Activated naive CD8-positive, alpha-beta T cell (primary cell): ENCODE results near the gene BEND7.

Experiments
- H3K27ac Mint-ChIP-seq: one replicate; pipeline ENCODE4 v1.8.0; 2021; ENCODE audit warnings: mixed read lengths
- H3K27me3 Mint-ChIP-seq: one replicate; pipeline ENCODE4 v1.8.0; 2021; ENCODE audit warnings: mixed read lengths
- H3K36me3 Mint-ChIP-seq: one replicate; pipeline ENCODE4 v1.8.0; 2021; ENCODE audit warnings: mixed read lengths
- H3K4me1 Mint-ChIP-seq: one replicate; pipeline ENCODE4 v1.8.0; 2021; ENCODE audit warnings: low read depth, mixed read lengths
- H3K4me3 Mint-ChIP-seq: one replicate; pipeline ENCODE4 v1.8.0; 2021; ENCODE audit warnings: mild to moderate bottlenecking, mixed read lengths
- H3K9me3 Mint-ChIP-seq: one replicate; pipeline ENCODE4 v1.8.0; 2021; ENCODE audit warnings: low read depth, mixed read lengths

The BEND7 gene

GRCh38 chr10:13475124-13475523 is 53.7 kb downstream of the BEND7 start:
- Mint-ChIP-seq H3K9me3 (no peaks in the 10 kb centered on the region), H3K4me3 (no peak overlapping the region), H3K36me3 (no peaks in the 10 kb centered on the region), H3K27ac (no peak overlapping the region), H3K27me3 (peaks cover 3% of the 10 kb centered on the region), H3K4me1 (no peaks in the 10 kb centered on the region)

GRCh38 chr10:13473986-13474385 is 54.8 kb downstream of the BEND7 start:
- H3K27me3 Mint-ChIP-seq: peaks cover 1% of the 10 kb centered on the region
- no peaks in the 10 kb centered on the region for H3K4me1 Mint-ChIP-seq
- no peak overlapping the region for H3K27ac Mint-ChIP-seq
- H3K4me3 Mint-ChIP-seq: no peak overlapping the region
- H3K9me3 Mint-ChIP-seq: no peaks in the 10 kb centered on the region
- H3K36me3 Mint-ChIP-seq: no peaks in the 10 kb centered on the region

GRCh38 chr10:13472359-13472758 is 56.5 kb downstream of the BEND7 start:
- Mint-ChIP-seq H3K27ac (no peak overlapping the region), H3K9me3 (no peaks in the 10 kb centered on the region), H3K27me3 (no peaks in the 10 kb centered on the region), H3K36me3 (no peaks in the 10 kb centered on the region), H3K4me3 (no peak overlapping the region), H3K4me1 (no peaks in the 10 kb centered on the region)

- no peaks in the 10 kb centered on the region for H3K4me1 Mint-ChIP-seq
- H3K9me3 Mint-ChIP-seq: no peaks in the 10 kb centered on the region
- H3K27me3 Mint-ChIP-seq: no peaks in the 10 kb centered on the region
- H3K4me3 Mint-ChIP-seq: no peak overlapping the region
- H3K36me3 Mint-ChIP-seq: no peaks in the 10 kb centered on the region
- H3K27ac Mint-ChIP-seq: no peak overlapping the region
These were observed 58.5 kb downstream of the BEND7 start for GRCh38 chr10:13470270-13470669.

- Mint-ChIP-seq H3K4me3 (no peak overlapping the region), H3K4me1 (no peaks in the 10 kb centered on the region), H3K36me3 (no peaks in the 10 kb centered on the region), H3K27me3 (peaks cover 4% of the 10 kb centered on the region), H3K9me3 (peaks cover 6% of the 10 kb centered on the region), H3K27ac (no peak overlapping the region)
These were observed 66.3 kb downstream of the BEND7 start for GRCh38 chr10:13462551-13462950.

- Mint-ChIP-seq H3K27ac (no peak overlapping the region), H3K4me1 (peaks cover 6% of the 10 kb centered on the region), H3K4me3 (no peak overlapping the region), H3K36me3 (no peaks in the 10 kb centered on the region), H3K27me3 (peaks cover 15% of the 10 kb centered on the region), H3K9me3 (peaks cover 6% of the 10 kb centered on the region)
These were observed 70.2 kb downstream of the BEND7 start for GRCh38 chr10:13458687-13459012.

GRCh38 chr10:13457958-13458686 is 70.7 kb downstream of the BEND7 start:
- H3K36me3 Mint-ChIP-seq: no peaks in the 10 kb centered on the region
- H3K9me3 Mint-ChIP-seq: peaks cover 6% of the 10 kb centered on the region
- H3K27me3 Mint-ChIP-seq: peaks cover 15% of the 10 kb centered on the region
- no peak overlapping the region for H3K27ac Mint-ChIP-seq
- no peak overlapping the region for H3K4me3 Mint-ChIP-seq
- peaks cover 7% of the 10 kb centered on the region for H3K4me1 Mint-ChIP-seq

- Mint-ChIP-seq H3K36me3 (no peaks in the 10 kb centered on the region), H3K4me3 (no peak overlapping the region), H3K27ac (no peak overlapping the region), H3K4me1 (peaks cover 7% of the 10 kb centered on the region), H3K9me3 (no peaks in the 10 kb centered on the region), H3K27me3 (peaks cover 16% of the 10 kb centered on the region)
These were observed 74.9 kb downstream of the BEND7 start for GRCh38 chr10:13453896-13454295.

GRCh38 chr10:13450069-13450468 is 78.7 kb downstream of the BEND7 start:
- Mint-ChIP-seq H3K4me1 (peaks cover 7% of the 10 kb centered on the region), H3K9me3 (no peaks in the 10 kb centered on the region), H3K36me3 (no peaks in the 10 kb centered on the region), H3K4me3 (no peak overlapping the region), H3K27me3 (peaks cover 11% of the 10 kb centered on the region), H3K27ac (no peak overlapping the region)

GRCh38 chr10:13449296-13449695 is 79.5 kb downstream of the BEND7 start:
- H3K27ac Mint-ChIP-seq: no peak overlapping the region

GRCh38 chr10:13448216-13448615 is 80.6 kb downstream of the BEND7 start:
- Mint-ChIP-seq H3K9me3 (no peaks in the 10 kb centered on the region), H3K36me3 (no peaks in the 10 kb centered on the region), H3K4me1 (no peaks in the 10 kb centered on the region), H3K4me3 (no peak overlapping the region), H3K27me3 (peaks cover 6% of the 10 kb centered on the region), H3K27ac (no peak overlapping the region)

More at GRCh38 chr10:13449296-13449695, 79.5 kb downstream of the BEND7 start:
- Mint-ChIP-seq H3K4me3 (no peak overlapping the region), H3K27me3 (peaks cover 9% of the 10 kb centered on the region), H3K36me3 (no peaks in the 10 kb centered on the region), H3K4me1 (peaks cover 7% of the 10 kb centered on the region), H3K9me3 (no peaks in the 10 kb centered on the region)

GRCh38 chr10:13445656-13446400 is 83.0 kb downstream of the BEND7 start:
- no peaks in the 10 kb centered on the region for H3K9me3 Mint-ChIP-seq
- no peak overlapping the region for H3K27ac Mint-ChIP-seq
- peaks cover 18% of the 10 kb centered on the region for H3K27me3 Mint-ChIP-seq
- H3K4me1 Mint-ChIP-seq: no peaks in the 10 kb centered on the region
- H3K36me3 Mint-ChIP-seq: no peaks in the 10 kb centered on the region
- no peak overlapping the region for H3K4me3 Mint-ChIP-seq

GRCh38 chr10:13441476-13441875 is 87.3 kb downstream of the BEND7 start:
- Mint-ChIP-seq H3K4me1 (peaks cover 9% of the 10 kb centered on the region), H3K9me3 (no peaks in the 10 kb centered on the region), H3K27ac (no peak overlapping the region), H3K36me3 (no peaks in the 10 kb centered on the region), H3K27me3 (peaks cover 36% of the 10 kb centered on the region), H3K4me3 (no peak overlapping the region)

- peaks cover 9% of the 10 kb centered on the region for H3K4me1 Mint-ChIP-seq
- peaks cover 40% of the 10 kb centered on the region for H3K27me3 Mint-ChIP-seq
- H3K27ac Mint-ChIP-seq: no peak overlapping the region
- H3K9me3 Mint-ChIP-seq: no peaks in the 10 kb centered on the region
- H3K36me3 Mint-ChIP-seq: no peaks in the 10 kb centered on the region
- H3K4me3 Mint-ChIP-seq: peak overlapping the region; percentile 71
These were observed 88.4 kb downstream of the BEND7 start for GRCh38 chr10:13440185-13441061.
